ENCODE results near the gene DCN.

The DCN gene

GRCh38 chr12:91176915-91177314 lies 5.7 kb downstream of the DCN start:
- no peaks in the 10 kb centered on the region for H3K36me3 ChIP-seq (ENCODE audit: insufficient read depth, low read length)
- no peaks in the 10 kb centered on the region for H3K9me3 ChIP-seq (ENCODE audit: insufficient read depth, low read length, severe bottlenecking)
- H3K27me3 ChIP-seq (ENCODE audit: insufficient read depth, low read length, poor library complexity), result peaks cover 3% of the 10 kb centered on the region
- no peak overlapping the region for H3K4me3 ChIP-seq (ENCODE audit: low read depth in 1 of 2, low read length in 2 of 2)
- no peaks in the 10 kb centered on the region for H4K20me1 ChIP-seq (ENCODE audit: insufficient read depth, low read length)
- DNase-seq (no peak), ATAC-seq (ENCODE audit: insufficient read depth, low read depth) (no peak)
- H3K4me2 ChIP-seq (ENCODE audit: insufficient read depth, low read length), result no peak overlapping the region
- TF ChIP-seq EZH2 (IDR thresholded peaks at IDR 0.05; ENCODE audit: borderline replicate concordance, low read depth, low read length, severe bottlenecking) (no peak), CTCF (IDR thresholded peaks at IDR 0.05; ENCODE audit: borderline replicate concordance, extremely low read depth, low read length, poor library complexity, severe bottlenecking) (no peak)
- no peak overlapping the region for H2AFZ ChIP-seq (ENCODE audit: low read depth, low read length)
- H3K27ac ChIP-seq (ENCODE audit: low read length), result no peak overlapping the region
- no peak overlapping the region for H3K9ac ChIP-seq (ENCODE audit: low read depth, low read length)
- no peaks in the 10 kb centered on the region for H3K79me2 ChIP-seq (ENCODE audit: insufficient read depth, low read length)
- H3K4me1 ChIP-seq (ENCODE audit: insufficient read depth, low read length), result no peaks in the 10 kb centered on the region

GRCh38 chr12:91176358-91176757 lies 6.3 kb downstream of the DCN start:
- Histone ChIP-seq H3K79me2 (ENCODE audit: insufficient read depth, low read length) (no peaks in the 10 kb centered on the region), H3K4me3 (ENCODE audit: low read depth in 1 of 2, low read length in 2 of 2) (no peak overlapping the region), H3K4me1 (ENCODE audit: insufficient read depth, low read length) (no peaks in the 10 kb centered on the region), H2AFZ (ENCODE audit: low read depth, low read length) (no peak overlapping the region), H3K27ac (ENCODE audit: low read length) (no peak overlapping the region), H3K9ac (ENCODE audit: low read depth, low read length) (no peak overlapping the region), H3K4me2 (ENCODE audit: insufficient read depth, low read length) (no peak overlapping the region), H3K36me3 (ENCODE audit: insufficient read depth, low read length) (no peaks in the 10 kb centered on the region), H4K20me1 (ENCODE audit: insufficient read depth, low read length) (no peaks in the 10 kb centered on the region), H3K9me3 (ENCODE audit: insufficient read depth, low read length, severe bottlenecking) (no peaks in the 10 kb centered on the region), H3K27me3 (ENCODE audit: insufficient read depth, low read length, poor library complexity) (peaks cover 6% of the 10 kb centered on the region)
- DNase-seq (no peak), ATAC-seq (ENCODE audit: insufficient read depth, low read depth) (no peak)
- TF ChIP-seq EZH2 (IDR thresholded peaks at IDR 0.05; ENCODE audit: borderline replicate concordance, low read depth, low read length, severe bottlenecking), result no peak
- no peak for TF ChIP-seq CTCF (IDR thresholded peaks at IDR 0.05; ENCODE audit: borderline replicate concordance, extremely low read depth, low read length, poor library complexity, severe bottlenecking)

DNA sequence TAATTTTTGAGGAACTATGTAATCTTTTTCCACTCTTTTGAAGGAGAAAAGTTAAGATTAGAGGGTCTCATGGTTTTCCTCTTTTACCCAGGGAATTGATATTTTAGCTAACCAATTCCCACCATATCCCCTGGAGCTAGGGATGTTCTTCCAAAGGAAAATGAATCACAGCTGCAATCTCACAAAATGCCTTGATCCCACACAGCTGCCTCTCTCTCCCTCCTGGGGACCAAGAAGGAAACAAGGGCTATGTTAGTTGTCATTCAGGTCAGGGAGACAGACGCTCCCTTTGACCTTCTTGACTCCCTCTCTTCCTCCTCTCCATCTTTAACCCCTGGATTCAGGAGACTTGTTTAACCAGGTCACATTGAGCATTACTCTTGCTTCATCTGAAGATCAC lies 9.5 kb downstream of the DCN start:
- Histone ChIP-seq H3K27ac (ENCODE audit: low read length) (no peak overlapping the region), H3K9ac (ENCODE audit: low read depth, low read length) (no peak overlapping the region), H3K27me3 (ENCODE audit: insufficient read depth, low read length, poor library complexity) (peaks cover 7% of the 10 kb centered on the region), H3K4me1 (ENCODE audit: insufficient read depth, low read length) (no peaks in the 10 kb centered on the region), H3K4me3 (ENCODE audit: low read depth in 1 of 2, low read length in 2 of 2) (no peak overlapping the region), H3K36me3 (ENCODE audit: insufficient read depth, low read length) (no peaks in the 10 kb centered on the region), H3K4me2 (ENCODE audit: insufficient read depth, low read length) (no peak overlapping the region), H2AFZ (ENCODE audit: low read depth, low read length) (no peak overlapping the region), H4K20me1 (ENCODE audit: insufficient read depth, low read length) (no peaks in the 10 kb centered on the region), H3K79me2 (ENCODE audit: insufficient read depth, low read length) (no peaks in the 10 kb centered on the region), H3K9me3 (ENCODE audit: insufficient read depth, low read length, severe bottlenecking) (no peaks in the 10 kb centered on the region)
- DNase-seq (no peak), ATAC-seq (ENCODE audit: insufficient read depth, low read depth) (no peak)
- TF ChIP-seq EZH2 (IDR thresholded peaks at IDR 0.05; ENCODE audit: borderline replicate concordance, low read depth, low read length, severe bottlenecking) (no peak), CTCF (IDR thresholded peaks at IDR 0.05; ENCODE audit: borderline replicate concordance, extremely low read depth, low read length, poor library complexity, severe bottlenecking) (no peak)

GRCh38 chr12:91172096-91172495 lies 10.5 kb downstream of the DCN start:
- Histone ChIP-seq H3K9ac (ENCODE audit: low read depth, low read length) (no peak overlapping the region), H3K4me1 (ENCODE audit: insufficient read depth, low read length) (no peaks in the 10 kb centered on the region), H3K4me3 (ENCODE audit: low read depth in 1 of 2, low read length in 2 of 2) (no peak overlapping the region), H3K27me3 (ENCODE audit: insufficient read depth, low read length, poor library complexity) (peaks cover 7% of the 10 kb centered on the region), H3K9me3 (ENCODE audit: insufficient read depth, low read length, severe bottlenecking) (no peaks in the 10 kb centered on the region), H3K27ac (ENCODE audit: low read length) (no peak overlapping the region), H3K79me2 (ENCODE audit: insufficient read depth, low read length) (no peaks in the 10 kb centered on the region), H4K20me1 (ENCODE audit: insufficient read depth, low read length) (no peaks in the 10 kb centered on the region), H3K4me2 (ENCODE audit: insufficient read depth, low read length) (no peak overlapping the region), H2AFZ (ENCODE audit: low read depth, low read length) (no peak overlapping the region), H3K36me3 (ENCODE audit: insufficient read depth, low read length) (no peaks in the 10 kb centered on the region)
- DNase-seq, result no peak
- ATAC-seq (ENCODE audit: insufficient read depth, low read depth), result no peak
- TF ChIP-seq CTCF (IDR thresholded peaks at IDR 0.05; ENCODE audit: borderline replicate concordance, extremely low read depth, low read length, poor library complexity, severe bottlenecking), result no peak
- TF ChIP-seq EZH2 (IDR thresholded peaks at IDR 0.05; ENCODE audit: borderline replicate concordance, low read depth, low read length, severe bottlenecking), result no peak
